Pulmonary artery endothelial cell (primary cell): Measurements from ENCODE around the gene DOCK1. TPM values are rescaled to one million over a fixed set of nuclear protein-coding genes. Genes with fewer than 3 reads are reported as not detected.

Experiments
- DNase-seq: peaks from one replicate; pipeline ENCODE4 v3.0.0-alpha.2; 2011; ENCODE audit warnings: low read depth, low spot score
- total RNA-seq: library from RNA; depleted of rRNA; stranded (reverse); fragments of >200 nt; gene quantifications from 2 replicates; pipeline ENCODE4 v1.2.3, GENCODE V29; 2014

DOCK1 gene
- total RNA-seq, 1 donor from 2014 or later, result 74.0 TPM

DNA sequence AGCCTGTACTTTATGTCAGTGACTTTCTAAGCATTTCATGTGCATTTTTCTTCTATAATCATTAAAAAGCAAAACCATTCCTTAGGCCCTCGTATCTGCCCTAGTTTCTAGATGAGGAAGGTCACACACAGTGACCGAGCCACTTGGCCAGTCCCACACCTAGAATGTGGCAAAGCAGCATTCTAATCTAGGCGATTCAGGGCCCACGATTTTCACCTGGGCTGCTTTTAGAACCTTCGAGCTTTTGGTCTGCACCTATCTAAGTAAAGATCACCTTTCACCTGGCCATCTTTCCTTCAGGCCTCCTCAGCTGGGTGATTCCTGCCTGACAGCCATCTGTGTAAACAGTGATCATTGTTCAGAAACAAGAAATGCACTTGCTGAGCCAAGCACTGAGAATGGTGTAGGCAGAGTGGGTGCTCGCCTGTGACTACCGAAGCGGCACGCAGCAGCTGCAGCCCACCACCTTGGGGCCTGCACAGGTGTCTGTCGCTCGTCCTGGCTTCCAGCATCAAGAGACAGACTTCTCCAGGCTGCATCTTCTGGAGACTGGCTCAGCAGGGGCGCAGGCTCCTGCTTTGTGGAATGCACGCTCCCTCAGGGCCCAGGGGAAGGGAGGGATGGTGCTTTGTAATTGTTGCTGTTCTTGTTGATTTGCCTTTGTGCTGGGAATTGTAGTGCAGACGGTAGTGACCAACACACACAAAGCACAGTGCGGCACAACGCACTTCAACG is 440.2 kb downstream of the DOCK1 start:
- no peak for DNase-seq

DNA sequence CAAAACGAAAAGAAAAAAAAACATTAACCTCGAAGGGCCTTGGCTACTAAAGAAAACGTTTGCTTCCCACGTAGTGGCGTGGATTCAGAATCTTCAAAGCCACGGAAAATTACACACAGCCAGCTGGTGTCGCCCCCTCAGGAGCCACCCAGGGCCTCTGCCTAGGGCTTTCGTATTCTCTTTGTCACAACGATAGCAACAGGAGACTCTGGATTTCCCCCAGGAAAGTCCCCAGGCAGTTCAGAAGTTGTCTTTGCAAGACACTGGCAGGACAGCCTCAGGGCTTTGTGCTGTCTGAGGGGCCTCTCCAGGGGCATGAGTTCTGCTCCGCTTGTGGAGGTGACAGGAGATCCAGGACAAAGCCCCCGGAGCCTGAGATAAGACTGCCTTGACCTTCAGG is 441.4 kb downstream of the DOCK1 start:
- no peak for DNase-seq

DNA sequence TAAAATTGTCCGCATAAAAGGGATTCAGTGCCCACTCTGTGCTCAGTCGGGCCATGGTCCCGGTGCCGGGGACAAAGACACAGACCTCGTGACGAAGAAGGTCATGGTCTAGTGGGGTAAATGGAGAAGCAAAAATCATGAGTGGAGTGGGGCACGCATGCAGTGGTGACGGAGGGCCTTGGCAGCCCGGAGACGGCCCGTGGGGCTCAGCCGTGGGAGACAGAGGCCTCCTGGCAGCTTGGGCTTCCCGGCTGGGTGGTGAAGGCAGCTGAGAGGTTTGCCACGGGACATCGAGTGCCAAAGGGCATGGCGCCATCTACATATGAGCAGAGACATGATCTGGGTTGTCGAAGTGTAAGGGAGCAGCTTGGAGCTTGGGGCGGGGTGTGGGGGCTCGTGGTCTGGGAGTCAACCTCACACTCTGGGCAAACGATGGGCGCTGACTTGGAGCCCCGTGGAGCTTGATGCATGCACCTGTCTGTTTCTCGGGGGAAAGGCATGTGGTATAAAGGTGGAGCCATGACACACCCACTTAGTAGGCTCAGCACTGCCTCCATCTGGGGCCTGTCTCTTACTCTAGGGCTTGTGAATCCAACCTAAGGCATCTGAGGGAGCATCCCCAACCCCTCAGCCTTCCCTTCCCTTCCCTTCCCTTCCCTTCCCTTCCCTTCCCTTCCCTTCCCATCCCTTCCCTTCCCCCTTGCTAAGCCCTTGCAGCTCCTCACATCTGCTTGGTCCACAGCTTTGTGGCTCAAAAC is 442.2 kb downstream of the DOCK1 start:
- no peak for DNase-seq

DNA sequence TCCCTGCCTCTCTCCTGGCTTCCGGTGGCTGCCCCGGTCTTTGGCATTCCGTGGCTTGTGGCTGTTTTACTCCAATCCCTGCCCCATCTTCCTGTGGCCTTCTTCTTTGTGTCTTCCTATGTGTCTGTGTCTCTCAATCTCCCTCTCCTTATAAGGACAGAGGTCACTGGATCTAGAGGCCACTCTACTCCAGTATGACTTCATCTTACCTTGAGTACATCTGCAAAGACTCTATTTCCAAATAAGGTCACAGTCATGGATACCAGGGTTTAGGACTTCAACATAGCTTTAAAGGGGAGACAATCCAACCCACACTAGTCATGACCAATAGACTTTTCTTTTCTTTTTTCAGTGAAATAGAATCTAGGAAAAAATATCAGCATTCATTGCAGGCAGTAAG is 444.5 kb downstream of the DOCK1 start:
- no peak for DNase-seq

DNA sequence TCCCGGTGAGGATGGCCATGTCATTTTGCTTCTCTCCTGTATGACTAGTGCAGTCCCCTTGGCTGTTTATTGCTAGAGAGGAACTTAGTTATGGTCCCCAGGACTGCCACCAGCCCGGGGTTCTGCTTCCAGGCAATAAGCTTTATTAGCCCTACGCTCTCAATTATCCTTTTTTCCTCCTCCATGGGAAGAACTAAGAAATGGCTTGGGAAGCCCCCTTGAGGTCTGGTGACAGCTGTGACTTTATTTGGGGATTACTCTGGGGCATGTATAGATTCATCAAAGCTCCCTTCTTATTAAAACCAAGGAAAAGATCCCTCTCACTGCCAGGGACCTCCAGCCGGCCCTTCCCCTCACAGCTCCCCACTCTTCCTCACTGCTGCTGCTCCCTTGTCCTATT is 446.3 kb downstream of the DOCK1 start:
- no peak for DNase-seq

DNA sequence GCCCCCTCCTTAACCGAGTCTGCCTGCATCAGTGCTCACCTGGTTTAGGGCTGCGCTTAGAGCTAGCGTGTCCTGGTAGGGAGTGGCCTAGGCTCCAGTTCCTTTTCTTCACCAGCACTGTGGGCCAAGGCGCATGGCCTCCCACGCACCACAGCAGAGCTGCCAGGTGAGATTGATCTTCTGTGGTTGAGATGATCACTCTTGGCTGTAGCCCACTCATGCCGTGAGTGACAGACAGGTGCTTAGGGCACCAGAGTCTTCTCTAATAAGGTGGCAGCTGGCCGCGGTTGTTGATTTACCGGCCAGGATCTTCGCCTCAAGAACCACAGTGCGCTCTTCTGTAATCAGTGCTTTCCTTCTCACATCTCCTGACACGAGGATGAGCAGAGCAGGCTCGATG is 448.3 kb downstream of the DOCK1 start:
- no peak for DNase-seq

DNA sequence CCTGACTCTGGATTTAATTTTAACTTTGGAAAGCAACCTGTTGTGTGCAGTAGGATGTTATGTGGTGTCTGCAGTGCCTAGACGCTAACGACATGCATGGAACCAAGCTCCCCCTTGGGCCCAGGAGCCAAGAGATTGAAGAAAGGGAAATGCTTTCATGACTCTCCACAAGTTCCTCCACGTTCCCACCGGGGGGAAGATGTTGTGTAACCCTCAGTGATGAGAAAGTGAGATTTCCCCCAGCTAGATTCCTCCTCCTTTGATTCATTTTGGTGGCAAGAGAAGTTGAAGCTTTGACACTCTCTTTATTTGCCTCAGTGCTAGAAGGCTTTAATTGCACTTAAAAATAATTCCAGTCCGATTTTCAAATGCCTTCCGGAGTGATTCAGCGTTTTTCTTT is 449.0 kb downstream of the DOCK1 start:
- no peak for DNase-seq

DNA sequence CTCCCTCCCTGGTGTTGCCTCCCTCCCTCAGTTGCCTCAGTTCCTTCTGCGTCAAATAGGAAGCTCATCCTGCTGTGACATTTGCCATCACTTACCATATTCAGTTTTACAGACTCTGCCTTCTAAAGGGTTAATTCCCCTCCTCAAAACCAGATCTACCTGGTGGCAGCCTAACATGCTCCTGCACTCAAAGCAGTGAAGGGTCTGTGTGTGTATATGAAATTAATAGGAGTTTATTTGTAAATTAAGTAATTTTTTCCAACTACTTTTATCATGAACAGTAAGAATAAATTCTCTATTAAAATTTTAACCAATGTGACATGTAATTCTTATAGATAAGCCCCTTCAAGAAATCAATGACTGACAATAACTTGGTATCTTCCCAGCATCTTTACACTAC is 449.8 kb downstream of the DOCK1 start:
- DNase-seq, result no peak

DNA sequence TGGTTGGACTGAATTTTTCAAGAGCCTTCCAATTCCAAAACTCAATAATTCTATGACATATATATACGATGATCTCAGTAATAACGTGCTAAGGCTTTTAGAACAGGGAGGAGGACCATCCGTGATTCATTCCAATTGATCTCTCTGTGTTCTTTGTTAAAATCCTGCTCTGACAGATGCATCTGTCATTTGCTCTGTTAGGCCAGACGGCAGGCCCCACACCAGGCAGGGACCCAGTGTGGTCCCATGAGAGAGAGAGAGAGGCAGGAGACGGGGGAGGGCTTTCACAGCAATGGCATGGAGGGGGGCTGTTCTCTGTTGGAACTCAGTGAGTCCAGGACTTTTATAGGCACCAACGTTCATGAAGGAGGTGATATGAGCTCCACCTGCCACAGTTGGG is 451.1 kb downstream of the DOCK1 start:
- no peak for DNase-seq

DNA sequence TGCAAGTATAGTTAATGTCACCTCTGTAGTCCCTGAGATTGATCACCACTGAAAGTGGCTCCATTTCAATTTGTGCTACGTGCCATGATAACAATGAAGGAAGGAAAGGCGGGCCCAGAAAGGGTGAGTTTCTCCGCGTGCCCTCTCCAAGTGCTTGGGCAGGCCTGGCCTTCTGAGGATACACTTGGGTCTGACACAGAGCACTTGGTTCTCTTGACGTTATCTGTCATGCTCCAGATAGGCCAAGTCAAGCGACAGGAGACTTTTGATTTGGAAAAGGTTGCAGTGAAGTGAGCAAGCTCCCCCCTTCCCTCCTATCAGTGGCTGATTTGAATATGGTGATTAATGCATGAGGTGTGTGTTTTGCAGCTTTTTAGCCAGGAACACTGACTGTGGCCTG is 452.0 kb downstream of the DOCK1 start:
- no peak for DNase-seq

DNA sequence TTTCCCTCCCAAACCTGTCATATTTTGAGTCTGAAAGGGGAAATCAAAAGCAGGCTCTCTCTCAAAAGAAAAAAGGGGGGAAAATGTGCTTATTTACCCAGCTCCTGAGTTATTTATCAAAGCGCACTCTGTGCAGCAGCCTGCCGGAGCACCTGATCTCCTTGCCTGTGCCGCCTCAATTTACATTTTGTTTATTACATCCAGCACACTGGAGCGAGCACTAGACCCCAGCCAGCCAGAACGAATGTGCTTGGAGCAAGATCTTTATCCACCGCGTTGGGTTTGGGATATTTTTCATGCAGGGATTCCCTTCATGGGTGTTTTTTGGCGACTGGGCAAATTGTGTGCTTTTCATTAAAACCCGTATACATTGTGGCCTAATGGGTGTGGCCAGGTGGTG is 453.1 kb downstream of the DOCK1 start:
- DNase-seq, result no peak

DNA sequence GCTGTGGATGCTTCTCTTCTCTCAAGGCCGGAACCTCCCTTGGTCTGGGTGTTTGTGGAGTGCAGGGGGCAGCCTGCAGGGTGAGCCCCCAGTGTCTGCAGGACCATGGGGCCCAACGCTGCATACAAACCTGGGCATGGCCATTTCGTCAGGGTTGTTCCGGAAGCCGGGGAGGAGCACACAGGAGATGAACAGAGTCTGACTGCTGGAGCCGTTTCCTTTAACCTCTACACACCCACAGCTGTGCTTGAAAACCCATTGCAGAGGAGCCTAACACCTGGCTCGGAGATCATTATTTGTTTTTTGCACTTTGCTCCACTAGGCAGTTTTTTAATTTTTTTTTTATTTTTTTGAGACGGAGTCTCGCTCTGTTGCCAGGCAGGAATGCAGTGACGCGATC is 458.8 kb downstream of the DOCK1 start:
- DNase-seq, result no peak

DNA sequence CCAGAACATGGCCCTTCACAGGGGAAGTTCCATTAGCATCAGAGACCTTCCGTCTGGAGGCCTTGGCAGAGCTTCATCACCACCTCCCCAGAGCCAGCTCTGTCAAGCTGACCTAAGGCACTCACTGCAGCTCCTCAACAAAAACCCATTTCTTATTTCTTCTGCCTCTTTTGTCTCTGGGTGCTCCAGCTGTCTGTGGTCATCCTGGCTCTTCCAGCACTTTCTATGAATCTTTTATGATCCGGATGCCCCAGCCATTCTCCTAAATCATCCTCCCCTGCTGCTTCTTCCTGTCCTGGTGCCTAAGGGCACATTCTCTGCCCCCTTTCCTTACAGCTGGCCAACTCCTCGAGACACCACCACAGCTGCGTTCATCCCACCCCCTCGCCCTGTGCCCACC is 462.9 kb downstream of the DOCK1 start:
- DNase-seq, result no peak

DNA sequence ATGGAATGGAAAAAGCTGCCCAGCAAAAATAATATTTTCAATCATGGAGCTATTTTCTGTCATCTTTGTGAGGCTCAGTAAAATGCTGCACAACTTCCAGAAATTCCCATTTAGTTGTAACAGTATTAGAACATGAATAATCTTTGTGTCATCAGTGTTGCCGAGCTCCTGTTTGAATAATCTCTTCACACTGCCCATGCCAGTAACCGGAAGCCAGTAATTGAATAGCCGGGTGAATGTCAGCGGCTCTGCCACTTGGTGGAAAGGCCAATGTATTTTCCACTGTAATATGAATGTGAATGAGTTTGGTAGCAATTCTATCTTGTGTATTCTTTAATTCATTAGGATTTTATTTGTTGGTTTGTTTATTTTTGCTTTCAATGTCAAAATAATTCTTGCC is 463.7 kb downstream of the DOCK1 start:
- no peak for DNase-seq

DNA sequence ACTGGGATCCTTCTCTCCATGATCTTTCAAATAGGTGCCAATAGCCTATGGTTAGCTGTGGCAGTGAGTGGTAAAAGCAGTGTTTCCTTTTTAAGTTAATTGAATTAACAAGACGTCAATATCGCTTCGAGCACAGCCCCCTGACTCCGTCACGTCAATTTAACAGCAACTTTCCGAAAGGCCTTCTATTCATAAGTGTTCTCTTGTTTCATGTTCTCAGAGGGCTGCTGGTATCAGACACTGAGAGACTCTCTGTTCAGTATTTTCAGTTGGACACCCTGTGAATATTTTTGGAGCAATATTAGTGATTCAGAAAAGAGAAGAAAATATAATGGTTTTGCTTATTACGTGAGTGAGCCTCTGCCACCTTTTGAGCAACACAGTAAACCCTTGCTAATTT is 465.4 kb downstream of the DOCK1 start:
- no peak for DNase-seq

DNA sequence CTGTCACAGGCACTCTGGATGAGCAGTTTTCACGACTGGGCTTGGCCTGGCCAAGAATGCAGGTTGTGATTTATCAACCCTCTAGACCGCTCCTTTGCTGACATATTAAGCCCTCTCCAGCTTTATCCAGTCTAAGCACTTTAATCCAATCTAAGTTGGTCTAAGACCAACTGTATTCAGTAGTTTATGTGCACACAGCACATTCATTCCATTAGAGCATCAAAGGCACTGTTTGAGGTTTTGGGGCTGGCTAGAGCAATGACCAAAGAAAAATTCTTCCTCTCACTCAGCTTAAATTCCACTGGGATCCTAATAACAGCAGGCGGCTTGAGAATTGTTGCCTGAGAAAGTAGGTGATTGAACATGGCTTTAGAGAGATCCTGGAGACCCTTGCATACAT is 467.1 kb downstream of the DOCK1 start:
- DNase-seq, result no peak

DNA sequence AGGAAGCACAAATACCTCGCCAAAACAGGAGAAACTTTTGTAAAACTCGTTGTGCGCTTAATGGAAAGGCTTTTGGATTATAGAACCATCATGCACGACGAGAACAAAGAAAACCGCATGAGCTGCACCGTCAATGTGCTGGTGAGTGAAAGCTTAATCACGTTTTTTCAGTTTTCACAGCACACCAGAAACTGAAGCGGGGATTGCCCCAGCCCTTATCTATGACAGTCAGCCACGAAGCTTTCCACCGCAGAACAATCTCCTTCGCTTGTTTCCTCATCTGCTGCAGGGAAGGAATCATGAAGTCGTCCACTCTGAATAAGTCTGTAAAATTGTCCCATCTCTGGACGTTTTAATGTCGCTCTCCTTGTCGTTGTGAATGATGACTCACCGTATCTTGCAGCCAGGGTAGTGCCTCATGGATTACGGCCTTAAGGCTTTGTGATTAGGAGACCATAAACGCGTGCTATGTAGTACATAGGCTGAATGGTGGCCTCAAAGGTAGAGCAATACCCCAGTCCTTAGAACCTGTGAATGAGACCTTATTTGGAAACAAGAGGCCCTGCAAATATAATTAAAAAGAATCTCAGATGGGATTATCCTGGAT is 468.9 kb downstream of the DOCK1 start:
- no peak for DNase-seq

DNA sequence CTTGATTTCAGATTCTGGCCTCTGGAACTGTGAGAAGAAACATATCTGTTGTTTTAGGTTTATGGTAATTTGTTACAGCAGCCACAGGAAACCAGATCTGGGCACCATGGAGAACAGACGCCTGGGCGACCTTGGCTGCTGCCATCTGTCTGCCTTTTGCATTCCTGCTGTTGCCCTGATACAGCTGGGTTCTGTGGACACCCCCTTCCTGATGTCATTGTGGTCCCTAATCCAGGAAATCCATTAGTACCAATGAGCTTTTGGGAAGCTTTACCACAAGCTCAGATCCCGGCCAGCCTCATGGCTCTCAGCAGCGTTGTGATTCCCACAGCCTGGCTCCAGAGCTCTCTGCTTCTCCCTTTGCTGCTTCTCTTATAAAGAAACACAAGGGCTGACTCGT is 469.7 kb downstream of the DOCK1 start:
- no peak for DNase-seq

DNA sequence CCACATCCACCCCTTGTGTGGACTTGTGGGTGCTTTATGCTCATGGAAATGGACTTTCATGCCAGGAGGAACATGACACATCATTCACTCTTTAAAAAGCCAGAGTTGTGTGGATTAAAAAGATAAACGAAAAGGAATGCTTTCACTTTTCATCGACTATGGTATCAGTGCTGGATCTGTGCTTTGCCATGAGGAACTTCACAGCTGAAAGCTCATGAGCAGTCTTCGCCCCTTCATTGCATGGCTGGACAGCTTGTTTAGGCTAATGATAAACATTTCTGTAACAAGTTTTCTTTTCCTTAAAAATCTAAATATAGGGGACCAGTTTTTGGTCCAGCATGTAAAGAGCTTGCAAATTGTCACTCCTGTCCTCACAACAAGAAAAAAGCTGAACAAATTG is 470.2 kb downstream of the DOCK1 start:
- DNase-seq, result no peak

DNA sequence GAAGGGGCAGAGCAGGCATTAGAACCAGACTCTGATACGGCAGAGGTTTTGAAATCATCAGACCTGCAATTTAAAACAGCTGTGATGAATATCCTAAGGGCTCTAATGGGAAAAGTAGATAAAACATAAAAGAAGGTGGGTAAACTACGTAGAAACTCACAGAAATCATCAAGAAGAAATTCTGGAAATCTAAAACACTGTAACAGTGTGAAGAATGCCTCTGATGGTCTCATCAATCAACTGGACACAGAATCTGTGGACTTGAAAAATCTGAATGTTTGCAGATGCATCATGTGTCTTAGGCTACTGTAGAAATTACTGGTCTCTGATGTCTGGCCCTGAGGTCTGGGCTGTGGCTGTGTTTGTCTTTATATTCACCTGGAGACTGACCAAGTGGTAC is 470.8 kb downstream of the DOCK1 start:
- DNase-seq, result no peak

DNA sequence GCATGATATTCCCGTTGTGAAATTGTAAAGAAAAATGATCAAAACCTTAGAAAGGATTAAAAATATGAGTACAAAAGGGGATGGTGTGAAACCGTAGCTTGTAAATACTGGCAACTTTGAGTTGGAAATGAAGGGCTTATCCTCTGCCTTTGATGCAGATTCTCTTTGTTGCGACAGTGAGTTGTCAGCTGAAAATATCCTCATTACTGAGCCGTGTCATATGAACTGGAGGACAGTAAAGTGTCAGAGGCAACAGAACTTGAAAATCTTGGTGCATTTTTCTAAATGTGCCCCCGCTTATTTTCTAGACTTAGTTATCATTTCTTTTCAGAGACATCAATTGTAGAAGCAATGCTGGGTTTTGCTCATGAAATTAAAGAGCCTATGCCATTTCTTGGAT is 473.4 kb downstream of the DOCK1 start:
- DNase-seq, result no peak

DNA sequence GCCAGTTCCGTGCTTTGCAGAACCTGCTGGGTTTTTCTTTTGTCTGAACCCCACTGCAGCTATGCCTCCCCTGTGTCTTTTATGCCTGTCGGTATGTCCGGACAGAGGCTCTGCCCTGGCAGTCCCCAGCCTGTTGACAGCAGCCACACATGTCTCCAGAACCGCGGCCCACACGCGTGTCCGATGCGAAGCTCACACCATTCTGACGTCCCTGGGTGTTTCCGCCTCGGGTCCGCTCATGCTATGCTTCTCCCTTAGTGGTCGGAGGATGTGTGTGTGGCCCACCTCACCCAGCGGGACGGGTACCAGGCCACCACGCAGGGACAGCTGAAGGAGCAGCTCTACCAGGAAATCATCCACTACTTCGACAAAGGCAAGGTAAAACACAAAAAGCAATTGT is 479.3 kb downstream of the DOCK1 start:
- no peak for DNase-seq

DNA sequence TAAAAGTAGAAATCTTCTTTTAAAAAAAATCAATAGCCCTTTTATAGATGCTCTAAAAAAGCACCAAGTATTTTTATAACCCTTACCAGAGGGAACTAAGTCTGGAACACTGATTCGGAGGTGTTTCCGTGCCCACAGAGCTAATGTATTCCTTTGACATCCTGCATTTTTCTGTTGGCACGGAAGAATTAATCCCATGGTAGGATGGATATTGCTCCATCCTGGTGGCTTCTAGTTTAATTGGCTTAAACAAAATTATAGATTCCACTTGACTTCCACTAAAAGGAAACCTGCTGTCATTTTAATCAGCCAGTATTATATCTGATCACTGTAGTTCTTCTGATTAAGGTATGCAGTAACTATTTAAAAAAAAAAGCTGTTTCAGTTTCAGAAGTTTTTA is 479.8 kb downstream of the DOCK1 start:
- no peak for DNase-seq
